Body of pancreas (tissue), 4 donors: ENCODE data around the gene SETD5.

ENCODE experiments used
- POLR2A ChIP-seq, 3 donors: fragments of 450-650 bp; IDR thresholded peaks; one replicate each; pipeline ENCODE4 v1.6.1; 2016; ENCODE audit warnings: antibody characterized with exemption in 3 of 3, mild to moderate bottlenecking in 2 of 3
- TF ChIP-seq, protein P1 (sequence below), 7 experiments: fragments of 450-650 bp in 4 of 7; fragments of 200-600 bp in 3 of 7; sonication (generic) in 3 of 7; IDR thresholded peaks; one replicate each; pipeline ENCODE4 v1.5.1; 2016 to 2019; ENCODE audit warnings: antibody characterized with exemption in 7 of 7

DNA sequence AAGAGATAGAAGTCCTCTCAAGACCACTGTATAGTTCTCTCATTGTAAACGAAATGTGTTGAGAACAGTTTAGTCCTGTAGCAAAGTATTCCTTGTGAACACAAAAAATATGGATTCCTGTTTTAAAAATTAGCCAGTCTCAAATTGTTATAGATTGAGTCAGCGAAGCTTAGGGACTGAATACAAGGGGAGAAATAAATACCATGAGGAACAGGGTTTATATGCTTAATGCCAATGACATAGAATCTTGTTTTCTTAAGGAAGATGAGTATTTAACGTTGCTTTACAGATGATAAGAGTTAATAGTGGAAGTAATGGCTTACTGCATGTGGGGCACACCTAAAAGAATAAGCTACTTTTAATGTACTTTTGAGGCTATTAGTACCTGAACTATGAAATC is 37.9 kb downstream of the SETD5 start:
- no peak for TF ChIP-seq POLR2A (IDR thresholded peaks at IDR 0.05)
- TF ChIP-seq, protein P1, sequence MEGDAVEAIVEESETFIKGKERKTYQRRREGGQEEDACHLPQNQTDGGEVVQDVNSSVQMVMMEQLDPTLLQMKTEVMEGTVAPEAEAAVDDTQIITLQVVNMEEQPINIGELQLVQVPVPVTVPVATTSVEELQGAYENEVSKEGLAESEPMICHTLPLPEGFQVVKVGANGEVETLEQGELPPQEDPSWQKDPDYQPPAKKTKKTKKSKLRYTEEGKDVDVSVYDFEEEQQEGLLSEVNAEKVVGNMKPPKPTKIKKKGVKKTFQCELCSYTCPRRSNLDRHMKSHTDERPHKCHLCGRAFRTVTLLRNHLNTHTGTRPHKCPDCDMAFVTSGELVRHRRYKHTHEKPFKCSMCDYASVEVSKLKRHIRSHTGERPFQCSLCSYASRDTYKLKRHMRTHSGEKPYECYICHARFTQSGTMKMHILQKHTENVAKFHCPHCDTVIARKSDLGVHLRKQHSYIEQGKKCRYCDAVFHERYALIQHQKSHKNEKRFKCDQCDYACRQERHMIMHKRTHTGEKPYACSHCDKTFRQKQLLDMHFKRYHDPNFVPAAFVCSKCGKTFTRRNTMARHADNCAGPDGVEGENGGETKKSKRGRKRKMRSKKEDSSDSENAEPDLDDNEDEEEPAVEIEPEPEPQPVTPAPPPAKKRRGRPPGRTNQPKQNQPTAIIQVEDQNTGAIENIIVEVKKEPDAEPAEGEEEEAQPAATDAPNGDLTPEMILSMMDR (IDR thresholded peaks at IDR 0.05), result no peak
